ENCODE results near the gene SMIM26. TPM values are rescaled to one million over a fixed set of nuclear protein-coding genes. Genes with fewer than 3 reads are reported as not detected.

The SMIM26 gene
- total and polyA plus RNA-seq, 2 of the 13 experiments (the other 11 are each of a cell fraction or from before 2014, with no cell fraction given) = 214 to 249 TPM

GRCh38 chr20:18587665-18588573, 20.7 kb downstream of the SMIM26 start, which contains the start of gene DTD1 (continued):
- TF ChIP-seq TBL1XR1 (IDR thresholded peaks at IDR 0.05; ENCODE audit: borderline replicate concordance, low read length, partially characterized antibody) (peak; percentile 24), RERE (CRISPR knock-in tag; IDR thresholded peaks at IDR 0.05; ENCODE audit: low read depth) (no peak), SETDB1 (CRISPR knock-in tag; IDR thresholded peaks at IDR 0.05; ENCODE audit: borderline replicate concordance) (no peak), ZFP36 (IDR thresholded peaks at IDR 0.05; ENCODE audit: borderline replicate concordance, low read depth, low read length, partially characterized antibody) (no peak), ATF4 (CRISPR knock-in tag; IDR thresholded peaks at IDR 0.05) (no peak; a peak in 1 of 4 replicates), KMT2B (CRISPR knock-in tag; IDR thresholded peaks at IDR 0.05) (peak; percentile 74), MAZ (IDR thresholded peaks at IDR 0.05; ENCODE audit: borderline replicate concordance, low read depth, low read length) (peak; percentile 68; the same call in 1 of the 2 replicates), MAZ (CRISPR knock-in tag; IDR thresholded peaks at IDR 0.05; ENCODE audit: low read depth) (peak; percentile 90), NCOA5 (CRISPR knock-in tag; IDR thresholded peaks at IDR 0.05) (no peak), UBTF (CRISPR knock-in tag; IDR thresholded peaks at IDR 0.05) (peak; percentile 65), ZNF512 (CRISPR knock-in tag; IDR thresholded peaks at IDR 0.05) (no peak), MLXIP (CRISPR knock-in tag; IDR thresholded peaks at IDR 0.05; ENCODE audit: borderline replicate concordance) (no peak)

All from HepG2 (cell line).